IMR-90 (cell line): ENCODE measurements around the gene CLIC4. TPM values are rescaled to one million over a fixed set of nuclear protein-coding genes. Genes with fewer than 3 reads are reported as not detected.

Experiments used
- ATAC-seq: fragments of 200-7000 bp; cut with Tn5 transposase; 2 replicates; pipeline ENCODE4 v1.9.1; 2020; ENCODE audit warnings: low read depth, mild to moderate bottlenecking, moderate library complexity
- BruUV-seq: library from RNA; stranded (reverse); fragments of 400-500 nt; replicated peaks from 2 replicates; lab custom pipeline; 2021; lab: Mats Ljungman, UMichigan
- CTCF ChIA-PET: fragments of 300-600 bp; formaldehyde crosslinking; extraction: SDS; loops from one replicate; lab custom pipeline; 2021; ENCODE audit warnings: antibody characterized with exemption; lab: Yijun Ruan, JAX
- POLR2A ChIA-PET: fragments of 300-600 bp; sonication (Branson Sonifier 250); formaldehyde crosslinking; loops from one replicate; lab custom pipeline; 2022; ENCODE audit warnings: antibody characterized with exemption; ENCODE audit not compliant: unreplicated experiment; lab: Charles Lee
- DNase-seq: peaks from one replicate; pipeline ENCODE4 v3.0.0; 2013
- H2AFZ ChIP-seq: replicated peaks from 2 replicates; pipeline ENCODE3; 2013; ENCODE audit warnings: low read length, mild to moderate bottlenecking; ENCODE audit not compliant: poor library complexity
- H2AK5ac ChIP-seq: 2 replicates; pipeline ENCODE4 v1.6.1; 2013; ENCODE audit warnings: low read depth, low read length, inconsistent platforms
- H2AK9ac ChIP-seq: replicated peaks from 2 replicates; pipeline ENCODE3; 2013; ENCODE audit warnings: mild to moderate bottlenecking, low read depth, low read length, moderate library complexity; ENCODE audit not compliant: poor library complexity
- H2BK120ac ChIP-seq: 2 replicates; pipeline ENCODE4 v1.6.1; 2013; ENCODE audit warnings: low read depth, low read length, inconsistent platforms
- H2BK15ac ChIP-seq: 3 replicates; pipeline ENCODE4 v1.6.1; 2013; ENCODE audit warnings: low read depth, low read length, inconsistent platforms
- H2BK20ac ChIP-seq: 2 replicates; pipeline ENCODE4 v1.6.1; 2013; ENCODE audit warnings: low read depth, mild to moderate bottlenecking, inconsistent platforms, low read length, moderate library complexity
- H2BK5ac ChIP-seq: 2 replicates; pipeline ENCODE4 v1.6.1; 2013; ENCODE audit warnings: mild to moderate bottlenecking, low read depth, low read length, inconsistent platforms; ENCODE audit not compliant: poor library complexity, severe bottlenecking
- H3K14ac ChIP-seq: replicated peaks from 2 replicates; pipeline ENCODE4 v1.6.1; 2013; ENCODE audit warnings: low read depth, low read length, inconsistent platforms
- H3K18ac ChIP-seq: 2 replicates; pipeline ENCODE4 v1.6.1; 2013; ENCODE audit warnings: low read depth, low read length, control low read depth
- H3K23ac ChIP-seq: 2 replicates; pipeline ENCODE4 v1.6.1; 2013; ENCODE audit warnings: low read depth, low read length, inconsistent platforms
- H3K27ac ChIP-seq: 2 replicates; pipeline ENCODE4 v1.5.1; 2013; ENCODE audit warnings: mild to moderate bottlenecking, control low read depth, low read length; ENCODE audit not compliant: insufficient read depth
- H3K27me3 ChIP-seq: 2 replicates; pipeline ENCODE4 v1.6.1; 2013; ENCODE audit warnings: low read length; ENCODE audit not compliant: control insufficient read depth, insufficient read depth
- H3K36me3 ChIP-seq: 2 replicates; pipeline ENCODE4 v1.6.1; 2013; ENCODE audit warnings: low read length, mixed read lengths; ENCODE audit not compliant: control insufficient read depth, insufficient read depth
- H3K4ac ChIP-seq: 2 replicates; pipeline ENCODE4 v1.6.1; 2013; ENCODE audit warnings: low read depth, low read length, inconsistent platforms
- H3K4me1 ChIP-seq: 2 replicates; pipeline ENCODE4 v1.6.1; 2013; ENCODE audit warnings: low read length, mixed read lengths; ENCODE audit not compliant: control insufficient read depth, insufficient read depth
- H3K4me2 ChIP-seq: 2 replicates; pipeline ENCODE4 v1.6.1; 2013; ENCODE audit warnings: low read depth, mild to moderate bottlenecking, control low read depth, low read length, moderate library complexity
- H3K4me3 ChIP-seq: 2 replicates; pipeline ENCODE4 v1.5.1; 2013; ENCODE audit warnings: low read depth, mild to moderate bottlenecking, control low read depth, low read length, moderate library complexity; ENCODE audit not compliant: insufficient read depth
- H3K56ac ChIP-seq: 2 replicates; pipeline ENCODE4 v1.6.1; 2013; ENCODE audit warnings: low read length, inconsistent platforms; ENCODE audit not compliant: insufficient read depth; ENCODE audit errors: extremely low read depth
- H3K79me1 ChIP-seq, 2 experiments: 2 replicates each; pipeline ENCODE4 v1.6.1; 2013; ENCODE audit warnings: low read length in 2 of 2, inconsistent platforms in 1 of 2, low read depth in 1 of 2
- H3K9ac ChIP-seq: 2 replicates; pipeline ENCODE4 v1.6.1; 2013; ENCODE audit warnings: low read depth, low read length, control low read depth
- H3K9me1 ChIP-seq: 2 replicates; pipeline ENCODE4 v1.6.1; 2013; ENCODE audit warnings: low read length, inconsistent platforms; ENCODE audit not compliant: insufficient read depth
- H3K9me3 ChIP-seq: 2 replicates; pipeline ENCODE4 v1.6.1; 2013; ENCODE audit warnings: low read length; ENCODE audit not compliant: control insufficient read depth, insufficient read depth
- H4K20me1 ChIP-seq: 2 replicates; pipeline ENCODE4 v1.6.1; 2013; ENCODE audit warnings: low read length, inconsistent platforms; ENCODE audit not compliant: insufficient read depth
- H4K5ac ChIP-seq: 2 replicates; pipeline ENCODE4 v1.6.1; 2013; ENCODE audit warnings: mild to moderate bottlenecking, low read depth, low read length, control low read depth
- H4K8ac ChIP-seq, 2 experiments: 2 replicates each; pipeline ENCODE4 v1.6.1; 2013; ENCODE audit warnings: low read depth in 2 of 2, low read length in 2 of 2, control low read depth in 1 of 2, inconsistent platforms in 1 of 2
- H4K91ac ChIP-seq: 2 replicates; pipeline ENCODE4 v1.6.1; 2013; ENCODE audit warnings: low read depth, low read length, inconsistent platforms; ENCODE audit not compliant: insufficient read depth
- CEBPB ChIP-seq: IDR thresholded peaks from 2 replicates; pipeline ENCODE4 v1.6.1; 2012; ENCODE audit warnings: low read depth, low read length, improper control_type of control experiment
- CHD1 ChIP-seq: IDR thresholded peaks from 2 replicates; pipeline ENCODE4 v1.6.1; 2012; ENCODE audit warnings: low read depth, low read length, improper control_type of control experiment
- ELK1 ChIP-seq: fragments of 150-350 bp; IDR thresholded peaks from 2 replicates; pipeline ENCODE4 v1.6.1; 2016; ENCODE audit warnings: low read depth, mild to moderate bottlenecking, low read length, moderate library complexity, borderline replicate concordance
- FOS ChIP-seq: fragments of 150-350 bp; IDR thresholded peaks from 2 replicates; pipeline ENCODE4 v1.6.1; 2016; ENCODE audit warnings: low read depth, low read length
- POLR2A ChIP-seq: IDR thresholded peaks from 2 replicates; pipeline ENCODE4 v1.6.1; 2012; ENCODE audit warnings: mild to moderate bottlenecking, low read depth, low read length
- RAD21 ChIP-seq: IDR thresholded peaks from 2 replicates; pipeline ENCODE4 v1.6.1; 2012; ENCODE audit warnings: low read length, improper control_type of control experiment
- RCOR1 ChIP-seq: IDR thresholded peaks from 2 replicates; pipeline ENCODE4 v1.6.1; 2012; ENCODE audit warnings: mild to moderate bottlenecking, low read length, improper control_type of control experiment; ENCODE audit not compliant: insufficient replicate concordance
- RFX5 ChIP-seq: IDR thresholded peaks from 2 replicates; pipeline ENCODE4 v1.8.0; 2012; ENCODE audit warnings: low read depth, mild to moderate bottlenecking, low read length, moderate library complexity
- WGBS, 2 experiments: methylation state at CpG; one replicate each; pipeline versions ENCODE4 v1.1.5 to v1.1.7; 2013; ENCODE audit warnings: missing lambda C conversion rate in 2 of 2; ENCODE audit not compliant: insufficient read length in 1 of 2; ENCODE audit errors: extremely low coverage in 2 of 2; 5-methylcytosine and 5-hydroxymethylcytosine counted together
- dilution Hi-C: fragments of 300-500 bp; cut with HindIII; formaldehyde crosslinking; loops from one replicate; pipeline ENCODE4 v1.14.3; 2018; ENCODE audit warnings: low sequenced_read_pairs; ENCODE audit not compliant: unreplicated experiment
- in situ Hi-C: fragments of 300-500 bp; cut with MboI; formaldehyde crosslinking; loops from 3 replicates; pipeline ENCODE4 v1.14.3; 2019; ENCODE audit warnings: low sequenced_read_pairs, inconsistent platforms, mixed read lengths
- intact Hi-C: fragments of 100-400 bp; cut with micrococcal nuclease; formaldehyde crosslinking; loops from 2 replicates; pipeline ENCODE4 v1.10.0; 2022
- polyA plus RNA-seq, 3 experiments: library from polyadenylated mRNA; depleted of rRNA; stranded (reverse); fragments of >200 nt; gene quantifications; 2 replicates each; pipeline ENCODE4 v1.2.3, GENCODE V29; 2012; ENCODE audit warnings: low replicate concordance in 1 of 3
- total RNA-seq: library from RNA; depleted of rRNA; stranded (reverse); fragments of >200 nt; gene quantifications from 2 replicates; pipeline ENCODE4 v1.2.3, GENCODE V29; 2012
- TF ChIP-seq, protein P1 (sequence below): fragments of 150-350 bp; IDR thresholded peaks from 2 replicates; pipeline ENCODE4 v1.6.1; 2017; ENCODE audit warnings: mild to moderate bottlenecking, antibody characterized with exemption, low read length, low read depth

Gene CLIC4
- total and polyA plus RNA-seq, 2 of the 4 experiments (the other 2 are of a cell fraction) = 242 to 392 TPM

GRCh38 chr1:24795236-24795635, 50.0 kb downstream of the CLIC4 start:
- BruUV-seq = no TSS peak
- H4K91ac ChIP-seq = no peak overlapping the region
- peaks cover 72% of the 10 kb centered on the region; the same call in 1 of the 2 replicates for H4K20me1 ChIP-seq
- H2BK15ac ChIP-seq = no peak overlapping the region
- H3K4me1 ChIP-seq = peaks cover 12% of the 10 kb centered on the region
- dilution Hi-C loops = no loop called here
- H4K5ac ChIP-seq = no peak overlapping the region
- ChIA-PET POLR2A (no interaction called here), CTCF (no interaction called here)
- intact Hi-C loops = no loop called here
- peaks cover 8% of the 10 kb centered on the region for H3K36me3 ChIP-seq
- H2AK5ac ChIP-seq = no peak overlapping the region
- 100% methylated on average over 2 of the region's 5 CpGs; no CpG with 5 or more reads in 1 of the 2 experiments for WGBS, 2 experiments
- H3K56ac ChIP-seq = no peak overlapping the region
- no peak overlapping the region for H3K18ac ChIP-seq
- H3K79me1 ChIP-seq = peaks cover 0 to 31% of the 10 kb centered on the region in 2 experiments; a peak in 2 of 4 replicates
- in situ Hi-C loops = no loop called here
- DNase-seq (peak; percentile 40), ATAC-seq (no peak)
- H2AK9ac ChIP-seq = no peak overlapping the region
- peaks cover 5% of the 10 kb centered on the region for H3K9me1 ChIP-seq
- H3K27ac ChIP-seq = peak overlapping the region; percentile 35; the same call in 1 of the 2 replicates
- H3K14ac ChIP-seq = peak overlapping the region; percentile 74
- H4K8ac ChIP-seq = peak overlapping the region; percentile 2 to 71; a peak in 1 of 4 replicates
- no peak overlapping the region for H3K4ac ChIP-seq
- no peak overlapping the region for H3K9ac ChIP-seq
- H3K23ac ChIP-seq = no peak overlapping the region
- no peak overlapping the region for H3K4me2 ChIP-seq
- H2BK20ac ChIP-seq = no peak overlapping the region
- no peaks in the 10 kb centered on the region for H3K27me3 ChIP-seq
- no peak overlapping the region for H3K4me3 ChIP-seq
- no peak for TF ChIP-seq CHD1
- TF ChIP-seq ELK1 = no peak
- TF ChIP-seq, protein P1, sequence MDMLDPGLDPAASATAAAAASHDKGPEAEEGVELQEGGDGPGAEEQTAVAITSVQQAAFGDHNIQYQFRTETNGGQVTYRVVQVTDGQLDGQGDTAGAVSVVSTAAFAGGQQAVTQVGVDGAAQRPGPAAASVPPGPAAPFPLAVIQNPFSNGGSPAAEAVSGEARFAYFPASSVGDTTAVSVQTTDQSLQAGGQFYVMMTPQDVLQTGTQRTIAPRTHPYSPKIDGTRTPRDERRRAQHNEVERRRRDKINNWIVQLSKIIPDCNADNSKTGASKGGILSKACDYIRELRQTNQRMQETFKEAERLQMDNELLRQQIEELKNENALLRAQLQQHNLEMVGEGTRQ = no peak
- no peak for TF ChIP-seq RFX5
- no peak for TF ChIP-seq RAD21
- no peak for TF ChIP-seq POLR2A
- TF ChIP-seq CEBPB = no peak
- no peak for TF ChIP-seq FOS
- TF ChIP-seq RCOR1 = no peak
- H2AFZ ChIP-seq = no peak overlapping the region
- H3K9me3 ChIP-seq = no peaks in the 10 kb centered on the region
- H2BK5ac ChIP-seq = peak overlapping the region; percentile 95
- H2BK120ac ChIP-seq = no peak overlapping the region
